Measurements from ENCODE around the gene CAMSAP1.

- no peak for TF ChIP-seq EZH2phosphoT487 (IDR thresholded peaks at IDR 0.05; ENCODE audit: insufficient read depth, low read depth)
- no peak for TF ChIP-seq EZH2 (IDR thresholded peaks at IDR 0.05; ENCODE audit: insufficient read depth, poor library complexity, severe bottlenecking)
Observed at GRCh38 chr9:135839516-135839915, 67.8 kb downstream of the CAMSAP1 start.

Measured in GM23248 (cell line).